AG04450 (cell line): ENCODE measurements around the gene INPP5A. TPM values are rescaled to one million over a fixed set of nuclear protein-coding genes. Genes with fewer than 3 reads are reported as not detected.

Experiments used
- CTCF ChIA-PET: fragments of 300-600, 350-600 bp; formaldehyde crosslinking; extraction: SDS; loops from one replicate; lab custom pipeline; 2022; ENCODE audit warnings: antibody characterized with exemption, inconsistent platforms; lab: Charles Lee
- POLR2A ChIA-PET: fragments of 350-600 bp; formaldehyde crosslinking; extraction: SDS; loops from one replicate; lab custom pipeline; 2021; ENCODE audit warnings: antibody characterized with exemption, inconsistent platforms; lab: Yijun Ruan, JAX
- DNase-seq: peaks from one replicate; pipeline ENCODE4 v3.0.0-alpha.2; 2011; ENCODE audit warnings: low read depth, low spot score
- H3K27ac ChIP-seq: one replicate; pipeline ENCODE4 v1.5.1; 2012; ENCODE audit warnings: low read depth, low read length, control low read depth
- H3K27me3 ChIP-seq: one replicate; pipeline ENCODE4 v1.6.0; 2012; ENCODE audit warnings: low read length; ENCODE audit not compliant: control insufficient read depth, insufficient read depth
- H3K4me3 ChIP-seq: 2 replicates; pipeline ENCODE4 v1.5.1; 2011; ENCODE audit warnings: mild to moderate bottlenecking, low read depth, low read length, control low read depth
- H3K9me3 ChIP-seq: 2 replicates; pipeline ENCODE4 v1.5.1; 2012; ENCODE audit warnings: low read length; ENCODE audit not compliant: control insufficient read depth, insufficient read depth
- polyA plus RNA-seq: library from polyadenylated mRNA; depleted of rRNA; stranded (reverse); fragments of >200 nt; gene quantifications from 2 replicates; pipeline ENCODE4 v1.2.3, GENCODE V29; 2011
- TF ChIP-seq, protein P1 (sequence below): IDR thresholded peaks from 2 replicates; pipeline ENCODE4 v1.5.1; 2011; ENCODE audit warnings: low read depth, low read length, control low read depth, inconsistent platforms

INPP5A gene
- polyA plus RNA-seq, 1 experiment = 22.5 TPM

DNA sequence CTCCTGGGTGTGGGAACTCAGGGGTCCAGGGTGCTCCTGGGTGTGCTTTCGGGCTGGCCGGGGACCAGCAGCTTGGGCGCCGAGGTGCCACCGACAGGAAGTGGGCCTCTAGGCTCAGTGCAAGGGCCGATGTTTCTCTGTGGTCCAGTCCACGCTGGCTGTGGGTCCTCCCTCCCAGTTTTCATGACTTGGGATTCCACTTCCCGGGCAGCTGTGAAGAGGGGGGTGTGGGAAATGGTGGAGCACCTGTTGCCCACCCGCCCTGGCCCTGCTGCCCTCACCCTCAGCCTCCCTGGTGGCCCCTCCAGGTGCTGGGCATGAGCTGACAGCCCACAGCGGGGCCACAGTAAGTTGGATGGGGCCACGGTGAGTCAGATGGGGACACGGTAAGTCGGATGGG is 189.8 kb downstream of the INPP5A start:
- Histone ChIP-seq H3K9me3 (peaks cover 5% of the 10 kb centered on the region; the same call in 1 of the 2 replicates), H3K27ac (no peak overlapping the region), H3K27me3 (no peaks in the 10 kb centered on the region), H3K4me3 (no peak overlapping the region)
- TF ChIP-seq, protein P1, sequence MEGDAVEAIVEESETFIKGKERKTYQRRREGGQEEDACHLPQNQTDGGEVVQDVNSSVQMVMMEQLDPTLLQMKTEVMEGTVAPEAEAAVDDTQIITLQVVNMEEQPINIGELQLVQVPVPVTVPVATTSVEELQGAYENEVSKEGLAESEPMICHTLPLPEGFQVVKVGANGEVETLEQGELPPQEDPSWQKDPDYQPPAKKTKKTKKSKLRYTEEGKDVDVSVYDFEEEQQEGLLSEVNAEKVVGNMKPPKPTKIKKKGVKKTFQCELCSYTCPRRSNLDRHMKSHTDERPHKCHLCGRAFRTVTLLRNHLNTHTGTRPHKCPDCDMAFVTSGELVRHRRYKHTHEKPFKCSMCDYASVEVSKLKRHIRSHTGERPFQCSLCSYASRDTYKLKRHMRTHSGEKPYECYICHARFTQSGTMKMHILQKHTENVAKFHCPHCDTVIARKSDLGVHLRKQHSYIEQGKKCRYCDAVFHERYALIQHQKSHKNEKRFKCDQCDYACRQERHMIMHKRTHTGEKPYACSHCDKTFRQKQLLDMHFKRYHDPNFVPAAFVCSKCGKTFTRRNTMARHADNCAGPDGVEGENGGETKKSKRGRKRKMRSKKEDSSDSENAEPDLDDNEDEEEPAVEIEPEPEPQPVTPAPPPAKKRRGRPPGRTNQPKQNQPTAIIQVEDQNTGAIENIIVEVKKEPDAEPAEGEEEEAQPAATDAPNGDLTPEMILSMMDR = no peak
- POLR2A ChIA-PET = no interaction called here
- CTCF ChIA-PET = no interaction called here
- DNase-seq = no peak

DNA sequence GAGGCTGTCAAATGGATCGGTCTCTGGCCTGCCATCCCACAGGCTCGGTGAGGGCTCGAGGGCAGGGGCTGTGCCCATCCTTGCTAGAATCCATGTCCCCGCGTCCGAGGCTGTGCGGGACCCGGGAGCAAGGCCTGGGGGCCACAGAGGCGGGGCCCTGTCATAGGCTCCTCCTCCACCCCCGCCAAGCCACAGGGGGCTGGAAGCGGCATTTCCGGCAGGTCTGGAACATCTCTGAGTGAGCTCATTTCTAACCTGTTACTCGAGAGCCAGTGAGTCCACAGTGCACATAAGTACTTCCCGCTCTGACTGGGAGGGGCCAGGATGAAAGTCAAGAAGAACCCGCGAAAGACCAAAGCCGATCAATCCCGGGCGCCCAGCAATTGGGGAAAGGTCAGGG is 190.7 kb downstream of the INPP5A start:
- Histone ChIP-seq H3K27ac (no peak overlapping the region), H3K27me3 (no peaks in the 10 kb centered on the region), H3K4me3 (no peak overlapping the region), H3K9me3 (no peaks in the 10 kb centered on the region; the same call in 1 of the 2 replicates)
- CTCF ChIA-PET = no interaction called here
- DNase-seq = no peak
- TF ChIP-seq, protein P1 = no peak
- POLR2A ChIA-PET = no interaction called here

DNA sequence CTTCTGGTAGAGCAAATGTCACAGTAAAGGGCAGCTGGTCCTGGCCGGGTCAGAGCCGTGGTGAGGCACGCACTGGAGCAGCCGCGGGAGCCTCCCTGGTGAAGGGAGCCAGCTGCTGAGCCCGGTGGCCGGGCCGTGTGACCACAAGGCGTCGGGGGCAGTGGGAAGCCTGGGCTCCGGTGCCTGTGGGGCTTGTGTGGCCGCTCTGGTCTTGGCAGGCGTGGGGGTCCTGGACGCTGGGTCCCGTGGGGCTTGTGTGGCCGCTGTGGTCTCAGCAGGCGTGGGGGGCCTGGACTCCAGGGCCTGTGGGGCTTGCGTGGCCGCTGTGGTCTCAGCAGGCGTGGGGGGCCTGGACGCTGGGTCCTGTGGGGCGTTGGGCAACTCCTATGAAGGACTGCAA is 191.2 kb downstream of the INPP5A start:
- DNase-seq = no peak

DNA sequence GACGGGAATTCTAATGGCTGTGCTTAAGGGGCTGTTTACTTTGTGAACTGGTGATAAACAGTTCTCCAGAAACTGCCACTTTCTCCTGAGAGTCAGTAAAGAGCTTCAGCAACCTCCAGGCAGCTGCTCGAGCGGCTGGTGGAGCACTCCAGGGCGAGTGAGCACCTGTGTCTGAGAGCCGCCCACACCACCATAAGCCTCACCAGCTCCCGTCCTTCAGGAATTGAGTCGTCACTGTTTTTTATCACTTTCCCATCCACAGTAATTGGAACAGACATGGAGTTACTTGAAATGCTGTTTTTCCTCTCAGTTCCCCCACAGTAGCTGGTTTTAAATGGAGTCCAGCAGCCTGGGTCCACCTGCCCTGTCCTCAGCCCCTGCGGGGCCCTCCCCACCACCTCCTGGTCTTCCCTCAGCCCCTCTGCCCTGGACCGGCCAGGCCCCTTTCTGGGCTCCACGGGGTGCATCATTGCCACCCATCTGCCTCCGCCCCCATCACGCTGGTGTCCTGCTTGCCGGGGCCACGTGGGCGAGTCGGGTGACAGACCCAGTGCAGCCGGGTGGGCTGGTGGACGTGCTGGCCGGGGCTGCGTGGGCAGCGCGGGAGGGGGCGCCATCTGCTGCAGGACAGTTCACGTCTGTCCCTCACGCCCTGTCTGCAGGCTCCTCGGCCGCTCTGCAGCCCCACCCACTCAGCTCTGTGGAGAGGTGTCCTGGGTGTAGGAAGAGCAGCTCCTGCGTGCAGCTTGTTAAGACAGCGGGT is 192.4 kb downstream of the INPP5A start:
- TF ChIP-seq, protein P1 = no peak
- POLR2A ChIA-PET = no interaction called here
- no peaks in the 10 kb centered on the region; the same call in 1 of the 2 replicates for H3K9me3 ChIP-seq
- CTCF ChIA-PET = no interaction called here
- H3K27me3 ChIP-seq = no peaks in the 10 kb centered on the region
- H3K27ac ChIP-seq = no peak overlapping the region
- DNase-seq = no peak
- no peak overlapping the region for H3K4me3 ChIP-seq

More for the DNA sequence above, 191.2 kb downstream of the INPP5A start:
- TF ChIP-seq, protein P1 = no peak
- Histone ChIP-seq H3K27me3 (no peaks in the 10 kb centered on the region), H3K27ac (no peak overlapping the region), H3K9me3 (no peaks in the 10 kb centered on the region; the same call in 1 of the 2 replicates), H3K4me3 (no peak overlapping the region)
- ChIA-PET CTCF (no interaction called here), POLR2A (no interaction called here)

DNA sequence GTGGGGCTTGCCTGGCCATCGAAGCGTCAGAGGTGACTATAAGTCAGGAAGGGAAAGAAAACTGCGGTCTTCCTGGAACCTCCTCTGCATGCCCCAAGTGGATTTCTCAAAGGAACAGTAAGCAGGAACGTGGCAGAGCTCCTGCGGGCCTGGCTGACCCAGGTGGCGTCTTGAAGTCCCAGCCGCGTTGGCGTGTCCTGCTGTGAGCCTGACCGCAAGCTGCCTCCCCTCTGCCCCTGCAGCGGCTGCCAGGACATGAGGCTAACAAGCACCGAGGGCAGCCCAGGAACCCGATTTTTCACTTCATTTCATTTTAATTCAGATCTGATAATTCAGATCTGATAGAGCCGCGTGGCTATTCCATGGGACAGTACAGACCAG is 193.0 kb downstream of the INPP5A start:
- no peaks in the 10 kb centered on the region; the same call in 1 of the 2 replicates for H3K9me3 ChIP-seq
- no peak for DNase-seq
- ChIA-PET POLR2A (no interaction called here), CTCF (no interaction called here)
- no peak overlapping the region for H3K27ac ChIP-seq
- TF ChIP-seq, protein P1 = no peak
- H3K27me3 ChIP-seq = no peaks in the 10 kb centered on the region
- no peak overlapping the region for H3K4me3 ChIP-seq
